HG02571 (cell line): ENCODE data around the gene CELF4.

Experiments
- ATAC-seq: cut with Tn5 transposase; IDR thresholded peaks from one replicate; pipeline ENCODE4 v1.9.1; 2021; ENCODE audit warnings: mild to moderate bottlenecking, moderate library complexity; ENCODE audit not compliant: unreplicated experiment

CELF4 gene

GRCh38 chr18:37565101-37565976 is at the start of gene CELF4:
Gene CELF4 (minus strand): TSS chr18:37565798.
- ATAC-seq: no peak

GRCh38 chr18:37613253-37613565 is 47.6 kb upstream of the CELF4 start:
- no peak for ATAC-seq

- ATAC-seq: no peak
These were observed 47.1 kb upstream of the CELF4 start for GRCh38 chr18:37612524-37613252.

GRCh38 chr18:37611614-37612279 is 46.1 kb upstream of the CELF4 start:
- ATAC-seq: no peak

GRCh38 chr18:37608876-37609275 is 43.3 kb upstream of the CELF4 start:
- no peak for ATAC-seq

GRCh38 chr18:37607281-37607680 is 41.7 kb upstream of the CELF4 start:
- no peak for ATAC-seq

GRCh38 chr18:37604032-37604431 is 38.4 kb upstream of the CELF4 start:
- no peak for ATAC-seq

- ATAC-seq: no peak
These were observed 33.6 kb upstream of the CELF4 start for GRCh38 chr18:37598966-37599896.

- ATAC-seq: no peak
These were observed 32.8 kb upstream of the CELF4 start for GRCh38 chr18:37598396-37598795.

- ATAC-seq: no peak
These were observed 24.7 kb upstream of the CELF4 start for GRCh38 chr18:37590346-37590745.

GRCh38 chr18:37588289-37588688 is 22.7 kb upstream of the CELF4 start:
- no peak for ATAC-seq

GRCh38 chr18:37586656-37587225 is 21.1 kb upstream of the CELF4 start:
- no peak for ATAC-seq

GRCh38 chr18:37584952-37585695 is 19.5 kb upstream of the CELF4 start:
- no peak for ATAC-seq

- ATAC-seq: no peak
These were observed 18.6 kb upstream of the CELF4 start for GRCh38 chr18:37584217-37584616.

GRCh38 chr18:37582261-37582660 is 16.7 kb upstream of the CELF4 start:
- ATAC-seq: no peak

- ATAC-seq: no peak
These were observed 13.4 kb upstream of the CELF4 start for GRCh38 chr18:37578886-37579513.

GRCh38 chr18:37578182-37578678 is 12.6 kb upstream of the CELF4 start:
- ATAC-seq: no peak

- no peak for ATAC-seq
These were observed 11.5 kb upstream of the CELF4 start for GRCh38 chr18:37577051-37577611.

GRCh38 chr18:37575646-37576045 is 10.0 kb upstream of the CELF4 start:
- ATAC-seq: no peak
